Activated CD4-positive, alpha-beta T cell treated with anti-CD3 and anti-CD28 coated beads, Interleukin-2, amount 10 ng/mL, durations not matched to agents 24 days and 14 days (primary cell): Measurements from ENCODE around the gene BEND7. TPM values are rescaled to one million over a fixed set of nuclear protein-coding genes. Genes with fewer than 3 reads are reported as not detected.
"Not testable (repeated sequence)": the region's sequence is repeated elsewhere in the genome, so short reads cannot be mapped to it uniquely, and the experiment has no call there.

ENCODE experiments used
- DNase-seq: peaks from one replicate; pipeline ENCODE4 v3.0.0; 2022
- H3K27ac Mint-ChIP-seq: one replicate; pipeline ENCODE4 v1.8.0; 2022; ENCODE audit warnings: mild to moderate bottlenecking, mixed read lengths
- H3K27me3 Mint-ChIP-seq: one replicate; pipeline ENCODE4 v1.8.0; 2022; ENCODE audit warnings: mixed read lengths
- H3K36me3 Mint-ChIP-seq: one replicate; pipeline ENCODE4 v1.8.0; 2022; ENCODE audit warnings: low read depth, mild to moderate bottlenecking, mixed read lengths
- H3K4me1 Mint-ChIP-seq: one replicate; pipeline ENCODE4 v1.8.0; 2021; ENCODE audit warnings: mixed read lengths
- H3K4me3 Mint-ChIP-seq: one replicate; pipeline ENCODE4 v1.8.0; 2022; ENCODE audit warnings: mild to moderate bottlenecking, moderate library complexity, mixed read lengths
- H3K9me3 Mint-ChIP-seq: one replicate; pipeline ENCODE4 v1.8.0; 2021; ENCODE audit warnings: mixed read lengths
- intact Hi-C: fragments of 100-400 bp; cut with micrococcal nuclease; formaldehyde crosslinking; loops from one replicate; pipeline ENCODE4 v1.15.1; 2023
- total RNA-seq: library from RNA; stranded (reverse); gene quantifications from 2 replicates; pipeline ENCODE4 v1.2.3, GENCODE V29; 2022

The BEND7 gene
- total RNA-seq, 1 donor from 2014 or later = not detected

DNA sequence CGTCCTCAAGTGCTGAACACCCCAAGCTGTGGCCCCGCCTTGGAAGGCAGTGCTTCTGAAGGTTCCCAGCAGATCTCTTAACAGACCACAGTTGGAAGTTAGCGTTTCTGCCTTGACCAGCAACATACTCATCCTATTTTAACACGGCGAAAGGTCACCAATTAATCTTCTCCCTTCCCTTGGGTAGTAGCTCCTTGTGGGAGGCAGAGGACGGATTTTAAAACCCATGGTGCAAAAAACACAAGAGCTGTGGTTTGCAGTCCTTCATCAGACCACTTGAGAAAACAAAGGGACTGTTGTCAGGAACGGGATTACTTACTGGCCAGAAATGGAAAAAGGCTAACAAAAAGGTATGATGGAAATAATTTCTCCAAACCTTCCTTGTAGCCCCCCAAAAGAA lies 87.3 kb downstream of the BEND7 start:
- H3K27ac Mint-ChIP-seq = no peak overlapping the region
- peaks cover 49% of the 10 kb centered on the region for H3K27me3 Mint-ChIP-seq
- intact Hi-C loops = no loop called here

DNA sequence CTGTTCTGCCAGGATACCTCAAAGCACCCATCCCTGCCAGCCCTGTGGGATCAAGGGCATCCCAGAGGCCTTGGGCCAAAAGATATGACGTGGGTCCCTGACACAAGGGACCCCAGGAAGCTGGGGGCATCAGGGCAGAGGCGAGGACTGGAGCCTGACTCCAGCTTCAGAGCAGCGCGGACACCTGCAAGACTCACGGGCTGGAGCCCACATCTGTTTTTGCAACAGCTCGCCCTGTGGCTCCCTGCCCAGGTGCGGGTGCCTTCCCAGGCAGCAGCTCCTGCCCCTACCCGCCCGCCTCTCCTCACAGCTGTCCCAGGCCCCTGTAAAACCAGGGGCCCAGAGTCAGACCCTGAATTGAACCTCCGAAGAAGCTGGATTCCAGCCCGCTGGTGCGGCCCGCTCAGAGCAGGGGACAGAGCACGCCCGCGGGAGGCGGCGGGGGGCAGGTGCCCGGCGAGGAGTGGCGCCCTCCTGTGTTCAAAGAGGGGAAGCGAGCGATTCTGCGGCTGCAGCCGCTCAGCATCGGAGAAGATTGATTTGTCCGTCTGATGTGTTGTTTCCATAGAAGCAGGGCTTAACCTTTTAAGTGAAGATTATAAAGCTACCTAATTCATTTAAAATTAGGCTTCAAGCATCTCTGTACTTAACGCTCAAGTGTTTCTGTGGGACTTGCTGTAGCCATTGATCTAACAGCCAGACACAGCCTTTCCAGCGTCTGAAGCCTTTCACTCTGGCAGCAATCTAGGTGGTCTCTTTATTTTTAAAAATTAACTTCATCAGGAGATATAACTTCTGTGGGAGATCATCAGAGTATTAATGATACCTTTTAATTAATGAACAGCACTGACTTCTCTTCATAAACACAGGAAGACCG lies 88.4 kb downstream of the BEND7 start:
- H3K27me3 Mint-ChIP-seq = peaks cover 53% of the 10 kb centered on the region
- peak; percentile 88 for DNase-seq
- peak overlapping the region; percentile 55 for H3K4me3 Mint-ChIP-seq
- peaks cover 7% of the 10 kb centered on the region for H3K4me1 Mint-ChIP-seq
- intact Hi-C loops = loop anchor here (1.0 kb wide), 2 partner anchors 68 to 279 kb away; partner anchors contain the start of gene MCM10
- H3K9me3 Mint-ChIP-seq = no peaks in the 10 kb centered on the region
- no peaks in the 10 kb centered on the region for H3K36me3 Mint-ChIP-seq
- H3K27ac Mint-ChIP-seq = no peak overlapping the region

More for the DNA sequence above, 87.3 kb downstream of the BEND7 start:
- Mint-ChIP-seq H3K4me1 (peaks cover 7% of the 10 kb centered on the region), H3K4me3 (no peak overlapping the region), H3K36me3 (no peaks in the 10 kb centered on the region), H3K9me3 (no peaks in the 10 kb centered on the region)
- DNase-seq = no peak

DNA sequence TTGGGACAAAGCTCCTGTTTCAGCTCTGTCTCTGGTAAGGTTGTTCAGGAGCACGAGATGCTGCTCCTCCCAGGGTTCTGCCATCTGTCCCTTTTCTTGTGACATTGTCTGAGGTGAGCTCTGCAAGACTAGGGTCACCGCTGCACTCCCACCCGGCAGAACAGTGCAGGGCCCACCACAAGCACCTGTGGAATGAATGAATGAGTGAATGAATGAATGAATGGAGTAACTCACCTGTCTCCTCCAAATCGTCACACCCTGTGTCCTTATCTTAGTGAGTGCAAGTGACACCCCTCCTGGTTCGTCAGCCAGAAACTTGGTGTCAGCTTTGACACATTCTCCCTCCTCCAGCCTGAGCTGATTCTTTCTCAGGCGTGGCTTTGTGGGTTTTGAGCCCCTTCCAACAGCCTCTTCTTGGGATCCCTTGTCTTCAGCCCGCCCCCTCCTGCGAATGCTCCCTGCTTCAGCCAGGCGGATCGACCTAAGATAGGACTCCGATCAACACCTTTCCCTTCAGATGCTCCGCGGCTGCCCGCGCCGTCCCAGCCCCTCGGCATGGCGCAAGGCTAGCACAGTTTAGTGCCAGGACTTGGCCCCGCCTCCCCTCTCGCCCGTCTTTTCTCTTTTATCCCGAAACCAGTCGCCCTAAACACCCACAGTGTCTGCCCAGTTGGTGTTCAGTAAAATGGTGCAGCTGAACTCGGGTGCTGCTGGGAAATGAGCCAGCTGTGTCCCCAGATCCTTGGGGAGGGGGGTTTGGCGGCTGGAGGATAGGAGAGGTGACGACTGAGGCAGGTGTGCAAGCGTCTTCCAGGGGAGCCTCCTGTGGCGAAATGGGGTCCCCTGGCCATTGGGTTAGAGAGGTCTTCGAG lies 89.3 kb downstream of the BEND7 start:
- DNase-seq = peak; percentile 60
- no peaks in the 10 kb centered on the region for H3K9me3 Mint-ChIP-seq
- H3K4me1 Mint-ChIP-seq = peaks cover 7% of the 10 kb centered on the region
- peak overlapping the region; percentile 55 for H3K4me3 Mint-ChIP-seq
- no peaks in the 10 kb centered on the region for H3K36me3 Mint-ChIP-seq
- intact Hi-C loops = loop anchor here (1.0 kb wide), 2 partner anchors 67 to 278 kb away; partner anchors contain the start of gene MCM10
- H3K27me3 Mint-ChIP-seq = peaks cover 57% of the 10 kb centered on the region
- no peak overlapping the region for H3K27ac Mint-ChIP-seq

DNA sequence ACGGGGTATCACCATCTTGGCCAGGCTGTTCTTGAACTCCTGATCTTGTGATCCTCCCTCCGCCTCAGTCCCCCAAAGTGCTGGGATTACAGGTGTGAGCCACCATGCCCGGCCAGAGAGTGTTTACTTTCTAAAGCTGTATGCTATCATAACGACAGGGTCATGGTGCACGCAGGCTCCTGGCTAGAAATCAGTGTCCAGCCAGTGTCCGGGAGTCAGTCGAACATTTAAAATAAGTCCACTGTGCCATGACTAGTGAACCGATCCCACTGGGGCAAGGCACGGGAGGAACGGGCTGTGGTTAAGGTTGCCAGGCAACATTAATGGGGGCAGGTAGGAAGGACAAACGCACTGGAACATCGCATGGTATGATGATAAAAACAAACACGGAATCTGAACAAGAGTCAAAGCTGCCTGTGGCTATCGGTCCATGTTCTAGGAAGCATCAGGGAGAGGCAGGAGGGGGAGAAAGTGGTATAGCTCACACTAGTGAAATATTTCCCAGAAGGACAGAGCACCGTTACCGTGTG lies 91.7 kb downstream of the BEND7 start:
- H3K4me3 Mint-ChIP-seq = no peak overlapping the region
- DNase-seq = no peak
- no peak overlapping the region for H3K27ac Mint-ChIP-seq
- H3K27me3 Mint-ChIP-seq = peaks cover 48% of the 10 kb centered on the region
- no peaks in the 10 kb centered on the region for H3K9me3 Mint-ChIP-seq
- H3K36me3 Mint-ChIP-seq = no peaks in the 10 kb centered on the region
- H3K4me1 Mint-ChIP-seq = peaks cover 9% of the 10 kb centered on the region
- intact Hi-C loops = no loop called here

DNA sequence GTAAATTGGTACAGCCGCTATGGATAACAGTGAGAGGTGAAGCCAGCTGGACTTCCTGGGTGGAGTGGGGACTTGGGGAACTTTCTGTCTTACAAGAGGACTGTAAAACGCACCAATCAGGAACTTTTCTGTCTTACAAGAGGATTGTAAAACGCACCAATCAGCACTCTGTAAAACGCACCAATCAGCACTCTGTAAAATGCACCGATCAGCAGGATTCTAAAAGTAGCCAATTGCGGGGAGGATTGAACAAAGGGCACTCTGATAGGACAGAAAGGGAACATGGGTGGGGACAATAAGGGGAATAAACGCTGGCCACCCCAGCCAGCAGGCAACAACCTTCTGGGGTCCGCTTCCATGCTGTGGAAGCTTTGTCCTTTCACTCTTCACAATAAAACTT lies 100.9 kb downstream of the BEND7 start:
- H3K27ac Mint-ChIP-seq, DNase-seq, H3K4me3 Mint-ChIP-seq, H3K36me3 Mint-ChIP-seq, H3K9me3 Mint-ChIP-seq, intact Hi-C loops, H3K4me1 Mint-ChIP-seq: not testable (repeated sequence)
- peaks cover 10% of the 10 kb centered on the region for H3K27me3 Mint-ChIP-seq

DNA sequence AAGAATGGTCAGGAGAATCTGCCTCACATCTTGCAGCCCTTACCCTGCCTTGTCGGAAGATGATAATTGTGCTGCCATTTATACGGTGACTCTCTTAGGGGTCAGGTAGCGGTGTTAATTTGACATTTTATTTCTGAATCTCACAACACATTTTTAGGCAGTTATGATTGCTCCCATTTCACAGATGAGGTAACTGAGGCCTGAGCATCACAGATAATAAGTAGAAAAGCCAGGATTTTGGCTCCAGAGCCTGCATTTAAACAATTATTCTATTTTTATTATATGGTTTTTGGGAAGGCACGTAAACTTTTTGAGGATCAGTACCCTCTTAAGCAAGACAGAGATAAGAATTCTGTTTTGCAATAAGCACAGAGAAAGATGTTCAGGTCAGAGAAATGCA lies 103.4 kb downstream of the BEND7 start:
- Mint-ChIP-seq H3K4me1 (no peaks in the 10 kb centered on the region), H3K36me3 (no peaks in the 10 kb centered on the region), H3K27ac (no peak overlapping the region), H3K27me3 (peaks cover 10% of the 10 kb centered on the region), H3K4me3 (no peak overlapping the region), H3K9me3 (no peaks in the 10 kb centered on the region)
- DNase-seq = no peak
- intact Hi-C loops = no loop called here

DNA sequence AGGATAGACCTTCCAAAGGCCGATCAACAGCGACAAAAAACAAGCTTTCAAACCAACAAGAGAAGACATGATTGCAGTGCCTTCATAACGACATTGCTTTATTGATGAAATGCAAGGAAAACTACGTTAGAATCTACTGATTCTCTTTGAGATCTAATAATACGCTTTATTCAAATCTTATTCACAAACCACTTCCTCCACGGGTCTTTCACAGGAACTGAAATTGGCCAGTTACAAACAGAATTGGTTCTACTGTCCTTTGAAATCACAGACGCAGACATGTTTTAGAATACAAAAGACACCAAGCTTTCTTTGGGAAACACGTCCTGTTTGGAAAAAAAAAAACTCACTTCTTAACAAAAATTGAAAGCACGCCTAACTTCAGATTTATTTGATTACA lies 106.0 kb downstream of the BEND7 start:
- no peak overlapping the region for H3K4me3 Mint-ChIP-seq

DNA sequence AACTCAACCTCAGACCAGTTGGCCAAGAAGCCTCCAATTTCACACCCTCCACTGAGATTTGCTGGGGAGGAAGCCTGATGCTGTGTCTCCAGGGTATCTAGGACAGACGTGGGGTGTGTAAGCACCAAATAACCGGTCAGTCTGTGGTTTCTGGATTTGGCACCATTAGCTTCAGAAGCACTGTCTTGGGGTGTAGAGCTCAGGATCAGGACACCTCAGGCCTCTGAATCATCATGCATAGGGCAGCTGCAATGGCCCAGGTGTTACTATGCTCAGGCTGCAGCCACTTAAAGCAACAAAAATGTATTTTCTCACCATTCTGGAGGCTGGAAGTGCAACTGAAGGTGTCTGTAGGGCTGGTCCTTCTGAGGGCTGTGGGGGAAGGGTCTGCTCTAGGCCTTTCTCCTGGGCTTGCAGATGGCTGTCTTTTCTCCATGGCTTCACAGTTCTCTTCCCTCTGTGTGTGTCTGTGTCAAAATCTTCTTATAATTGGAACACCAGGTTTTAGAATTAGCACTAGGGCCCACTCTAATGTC lies 107.4 kb downstream of the BEND7 start:
- no peak overlapping the region for H3K27ac Mint-ChIP-seq
- no peak overlapping the region for H3K4me3 Mint-ChIP-seq

More for the DNA sequence above, 106.0 kb downstream of the BEND7 start:
- no peaks in the 10 kb centered on the region for H3K9me3 Mint-ChIP-seq
- intact Hi-C loops = no loop called here
- no peaks in the 10 kb centered on the region for H3K36me3 Mint-ChIP-seq
- peaks cover 10% of the 10 kb centered on the region for H3K27me3 Mint-ChIP-seq
- no peak for DNase-seq
- H3K4me1 Mint-ChIP-seq = no peaks in the 10 kb centered on the region
- no peak overlapping the region for H3K27ac Mint-ChIP-seq

DNA sequence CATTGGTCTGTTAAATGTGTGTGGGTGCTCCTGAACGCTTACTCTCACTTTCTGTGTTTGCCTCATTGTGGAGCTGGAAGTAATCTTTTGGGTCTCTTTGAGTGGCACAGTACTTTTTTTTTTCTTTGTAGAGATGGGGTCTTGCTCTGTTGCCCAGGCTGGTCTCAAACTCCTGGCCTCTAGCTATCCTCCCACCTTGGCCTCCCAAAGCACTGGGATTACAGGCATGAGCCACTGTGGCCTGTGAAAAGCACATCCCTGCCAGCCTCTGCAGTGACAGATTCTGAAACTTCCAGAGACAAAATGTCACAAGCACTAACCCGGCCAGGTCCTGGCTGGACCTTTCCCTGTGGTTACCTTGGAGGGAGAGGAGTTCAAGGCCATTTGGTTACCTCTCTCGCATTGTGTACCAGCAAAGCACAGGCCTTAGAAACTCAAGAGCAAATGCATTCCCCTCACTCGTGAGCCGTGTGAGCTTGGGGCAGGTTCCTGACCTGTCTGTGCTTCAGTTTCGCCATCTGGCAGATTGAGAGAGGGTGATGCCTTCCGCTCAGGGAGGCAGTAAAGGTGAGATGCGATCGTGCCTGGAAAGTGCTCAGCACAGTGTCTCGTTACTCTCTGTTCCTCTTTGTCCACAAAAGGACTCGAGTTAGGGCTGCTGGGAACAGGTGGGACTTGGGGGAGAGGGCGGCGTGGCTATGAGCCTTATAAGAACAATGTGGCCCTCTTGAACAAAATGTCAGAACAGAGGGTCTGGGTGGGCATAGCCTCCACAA lies 108.1 kb downstream of the BEND7 start:
- no peaks in the 10 kb centered on the region for H3K36me3 Mint-ChIP-seq
- intact Hi-C loops = no loop called here
- H3K27ac Mint-ChIP-seq = no peak overlapping the region
- H3K4me3 Mint-ChIP-seq = no peak overlapping the region
- no peaks in the 10 kb centered on the region for H3K4me1 Mint-ChIP-seq
- H3K9me3 Mint-ChIP-seq = no peaks in the 10 kb centered on the region
- DNase-seq = no peak
- peaks cover 3% of the 10 kb centered on the region for H3K27me3 Mint-ChIP-seq

More for the DNA sequence above, 107.4 kb downstream of the BEND7 start:
- intact Hi-C loops = no loop called here
- DNase-seq = no peak
- H3K36me3 Mint-ChIP-seq = no peaks in the 10 kb centered on the region
- H3K4me1 Mint-ChIP-seq = no peaks in the 10 kb centered on the region
- no peaks in the 10 kb centered on the region for H3K9me3 Mint-ChIP-seq
- peaks cover 8% of the 10 kb centered on the region for H3K27me3 Mint-ChIP-seq

DNA sequence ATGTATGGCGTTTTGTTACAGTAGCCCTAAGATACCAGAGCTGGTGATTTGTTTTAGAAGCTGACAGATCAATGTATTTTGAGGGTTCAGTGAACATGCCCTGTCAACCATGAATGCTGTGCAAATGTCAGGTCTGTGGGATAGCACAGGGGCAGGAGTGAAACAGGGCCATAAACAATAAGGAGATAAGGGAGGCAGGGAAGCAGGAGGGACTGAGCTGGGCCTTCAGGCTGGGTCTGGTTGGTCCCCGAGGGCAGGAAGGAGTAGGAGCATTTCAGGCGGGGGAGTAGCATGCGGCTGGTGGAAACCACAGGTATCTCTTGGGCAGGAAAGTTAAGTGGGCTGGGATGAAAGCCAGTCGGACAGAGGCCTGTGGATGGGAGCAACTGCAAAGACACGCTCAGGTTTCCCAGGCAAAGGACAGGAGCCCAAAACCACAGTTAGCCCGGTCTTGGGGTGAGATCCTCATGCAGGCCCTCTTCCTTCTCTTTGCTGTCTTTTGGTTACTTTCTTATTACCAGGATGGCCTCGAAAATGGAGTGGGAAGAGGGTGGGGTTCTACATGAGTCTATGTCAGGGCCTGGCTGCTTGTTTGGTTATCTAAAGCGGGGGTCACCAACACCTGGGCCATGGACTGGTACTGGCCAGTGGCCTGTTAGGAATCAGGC lies 111.2 kb downstream of the BEND7 start:
- H3K4me3 Mint-ChIP-seq = no peak overlapping the region

DNA sequence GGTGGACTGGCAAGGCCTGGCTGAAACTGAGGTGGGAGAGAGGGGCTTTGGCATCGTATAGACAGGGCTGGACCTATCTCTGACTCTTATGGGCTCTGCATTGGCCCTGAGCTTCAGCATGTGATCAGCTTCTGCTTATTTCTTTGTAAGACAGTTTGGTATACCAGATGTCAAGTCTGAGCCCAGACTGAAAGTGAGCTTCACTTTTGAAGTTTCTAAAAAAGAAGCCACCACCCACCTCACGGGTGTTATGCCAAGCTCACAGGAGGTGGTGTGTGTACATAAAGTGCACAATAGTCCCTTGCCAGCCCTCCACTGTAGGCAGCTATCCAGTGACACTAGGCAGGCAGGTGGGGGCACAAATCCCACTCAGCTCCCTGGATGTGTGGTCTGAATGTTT lies 112.1 kb downstream of the BEND7 start:
- no peak overlapping the region for H3K27ac Mint-ChIP-seq
- DNase-seq = no peak
- no peaks in the 10 kb centered on the region for H3K36me3 Mint-ChIP-seq
- peaks cover 5% of the 10 kb centered on the region for H3K9me3 Mint-ChIP-seq
- intact Hi-C loops = no loop called here
- no peak overlapping the region for H3K4me3 Mint-ChIP-seq
- H3K4me1 Mint-ChIP-seq = no peaks in the 10 kb centered on the region
- H3K27me3 Mint-ChIP-seq = peaks cover 2% of the 10 kb centered on the region

More for the DNA sequence above, 111.2 kb downstream of the BEND7 start:
- Mint-ChIP-seq H3K9me3 (peaks cover 5% of the 10 kb centered on the region), H3K27me3 (peaks cover 2% of the 10 kb centered on the region), H3K27ac (no peak overlapping the region), H3K4me1 (no peaks in the 10 kb centered on the region), H3K36me3 (no peaks in the 10 kb centered on the region)
- intact Hi-C loops = no loop called here
- DNase-seq = no peak

DNA sequence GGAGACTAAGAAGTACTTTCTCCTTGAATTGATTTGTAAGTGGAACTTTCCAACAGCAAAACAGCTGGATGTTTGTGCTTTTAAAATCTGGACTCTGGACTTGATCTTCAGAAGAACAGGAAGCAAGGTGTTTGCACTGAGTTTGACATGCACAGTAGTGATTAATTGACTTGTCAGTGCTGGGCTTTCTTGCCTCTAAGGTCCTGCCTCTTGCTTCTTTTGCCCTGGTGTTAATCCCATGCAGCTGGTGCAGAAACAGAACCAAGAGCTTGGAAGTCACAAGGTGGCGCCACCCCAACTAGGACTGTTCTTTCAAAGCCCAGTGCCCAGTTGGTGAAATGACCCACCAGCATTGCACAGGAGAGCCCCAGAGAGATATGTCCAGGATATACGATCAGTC lies 114.0 kb downstream of the BEND7 start:
- no peaks in the 10 kb centered on the region for H3K36me3 Mint-ChIP-seq
- no peak for DNase-seq

DNA sequence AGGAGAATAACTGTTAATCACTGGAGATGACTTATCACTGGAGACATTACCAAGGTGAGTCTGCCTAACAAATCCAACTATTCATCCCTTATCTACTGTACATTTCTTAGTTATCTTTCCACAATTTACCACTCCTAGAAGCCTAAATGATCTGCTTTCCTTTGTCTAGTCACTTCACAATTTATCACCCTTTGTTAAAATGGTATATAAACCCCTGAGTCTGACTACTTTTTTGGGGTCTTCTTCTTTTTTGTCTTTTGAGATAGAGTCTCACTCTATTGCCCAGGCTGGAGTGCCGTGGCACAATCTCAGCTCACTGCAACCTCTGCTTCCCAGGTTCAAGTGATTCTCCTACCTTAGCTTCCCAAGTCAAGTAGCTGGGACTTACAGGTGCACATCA lies 114.7 kb downstream of the BEND7 start:
- H3K4me3 Mint-ChIP-seq = no peak overlapping the region
- no peaks in the 10 kb centered on the region for H3K36me3 Mint-ChIP-seq
- no peaks in the 10 kb centered on the region for H3K4me1 Mint-ChIP-seq
- no peak for DNase-seq
- peaks cover 5% of the 10 kb centered on the region for H3K9me3 Mint-ChIP-seq
- intact Hi-C loops = no loop called here
- H3K27ac Mint-ChIP-seq = no peak overlapping the region
- H3K27me3 Mint-ChIP-seq = peaks cover 2% of the 10 kb centered on the region

More for the DNA sequence above, 114.0 kb downstream of the BEND7 start:
- Mint-ChIP-seq H3K9me3 (peaks cover 5% of the 10 kb centered on the region), H3K4me1 (no peaks in the 10 kb centered on the region), H3K27ac (no peak overlapping the region), H3K4me3 (no peak overlapping the region), H3K27me3 (peaks cover 2% of the 10 kb centered on the region)
- intact Hi-C loops = no loop called here
